ENCODE results near the gene EGFLAM. TPM values are rescaled to one million over a fixed set of nuclear protein-coding genes. Genes with fewer than 3 reads are reported as not detected.

The EGFLAM gene
- total RNA-seq, 5 donors from 2014 or later (not counting 1 experiment from before 2014, with no cell fraction given): not detected

DNA sequence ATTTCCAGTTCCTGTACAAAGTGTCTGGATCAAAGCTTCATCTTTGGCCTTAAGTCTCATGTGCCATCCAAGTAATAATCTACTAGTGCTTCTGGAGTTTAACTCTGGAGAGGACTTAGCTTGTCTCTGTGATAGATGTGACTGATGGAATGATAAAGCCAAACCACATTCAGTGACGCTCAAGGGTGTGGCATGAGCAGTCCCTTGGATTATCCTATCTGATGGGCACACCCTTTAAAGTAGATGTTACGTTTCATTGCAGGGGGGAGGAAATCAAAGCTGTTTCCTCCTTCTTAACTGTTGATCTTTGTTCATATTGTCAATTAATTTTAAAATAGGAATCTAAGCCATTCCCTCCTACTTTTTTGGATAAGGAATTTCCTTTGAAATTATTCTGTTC is 8.5 kb upstream of the EGFLAM start:
- Histone ChIP-seq H3K4me1 (ENCODE audit: control insufficient read depth in 1 of 2, extremely low read depth in 1 of 2, insufficient read depth in 2 of 2, low read length in 2 of 2) (no peaks in the 10 kb centered on the region), H3K27me3 (replicated peaks in 1 of 2; ENCODE audit: control insufficient read depth in 2 of 2, extremely low read depth in 1 of 2, insufficient read depth in 2 of 2, low read length in 1 of 2) (peaks cover 8 to 10% of the 10 kb centered on the region in 2 experiments), H3K27ac (ENCODE audit: low read length) (no peak overlapping the region), H3K4me3 (ENCODE audit: control insufficient read depth in 1 of 2, extremely low read depth in 1 of 2, low read length in 1 of 2) (no peak overlapping the region), H3K36me3 (ENCODE audit: control insufficient read depth in 2 of 2, extremely low read depth in 1 of 2, insufficient read depth in 1 of 2, low read length in 1 of 2) (no peaks in the 10 kb centered on the region), H3K9me3 (no peaks in the 10 kb centered on the region)
- no CpG with 5 or more reads among the region's 2 CpGs for WGBS (ENCODE audit: insufficient coverage)
- ChIA-PET POLR2A (no interaction called here), CTCF (no interaction called here)
- Mint-ChIP-seq H3K4me3 (no peak overlapping the region), H3K27ac (no peak overlapping the region), H3K4me1 (no peaks in the 10 kb centered on the region), H3K27me3 (peaks cover 8 to 40% of the 10 kb centered on the region in 2 donors), H3K36me3 (no peaks in the 10 kb centered on the region), H3K9me3 (peaks cover 6 to 17% (median 8%) of the 10 kb centered on the region in 3 donors)
- DNase-seq: no peak
- no peak for ATAC-seq (replicated peaks in 1 of 4)

DNA sequence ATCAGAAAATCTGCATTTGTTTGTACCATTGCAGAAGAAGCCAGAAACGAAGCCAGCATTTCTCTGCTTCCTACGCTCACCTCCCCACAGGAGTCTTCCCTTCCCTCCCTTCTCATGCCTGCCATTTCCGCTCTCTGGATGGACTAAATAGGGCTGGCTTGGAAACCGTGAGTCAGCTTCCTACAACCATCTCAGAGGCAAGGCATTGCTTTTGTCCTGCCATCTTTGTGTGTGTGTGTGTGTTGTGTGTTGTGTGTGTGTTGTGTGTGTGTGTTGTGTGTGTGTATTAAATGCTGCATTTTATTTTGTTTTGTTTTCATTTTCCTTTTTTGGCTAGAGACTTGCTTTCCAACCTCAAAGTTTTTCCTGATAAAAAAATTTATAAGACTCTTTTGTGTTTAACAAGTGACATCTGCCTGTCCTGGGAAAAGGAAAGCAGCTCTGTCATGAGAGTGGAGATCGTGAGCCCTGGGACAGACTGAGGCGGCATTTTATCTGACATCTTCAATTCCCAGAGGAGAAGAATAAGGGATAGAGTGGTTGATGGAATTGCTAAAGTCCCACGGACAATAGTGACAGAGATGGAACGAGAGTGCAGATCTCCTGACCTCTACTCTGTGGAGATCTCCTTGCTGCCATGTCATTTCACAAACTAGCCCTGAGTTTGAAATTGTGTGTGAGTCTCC is 7.5 kb upstream of the EGFLAM start:
- peaks cover 6 to 11% of the 10 kb centered on the region in 2 experiments for H3K27me3 ChIP-seq (replicated peaks in 1 of 2; ENCODE audit: control insufficient read depth in 2 of 2, extremely low read depth in 1 of 2, insufficient read depth in 2 of 2, low read length in 1 of 2)
- no peaks in the 10 kb centered on the region for H3K36me3 ChIP-seq (ENCODE audit: control insufficient read depth in 2 of 2, extremely low read depth in 1 of 2, insufficient read depth in 1 of 2, low read length in 1 of 2)
- ChIA-PET CTCF (no interaction called here), POLR2A (no interaction called here)
- no peak overlapping the region for H3K27ac ChIP-seq (ENCODE audit: low read length)
- H3K4me1 ChIP-seq (ENCODE audit: control insufficient read depth in 1 of 2, extremely low read depth in 1 of 2, insufficient read depth in 2 of 2, low read length in 2 of 2): no peaks in the 10 kb centered on the region
- Mint-ChIP-seq H3K4me1 (no peaks in the 10 kb centered on the region), H3K27me3 (peaks cover 17 to 47% of the 10 kb centered on the region in 2 donors), H3K4me3 (no peak overlapping the region), H3K36me3 (no peaks in the 10 kb centered on the region), H3K9me3 (peaks cover 6 to 17% (median 8%) of the 10 kb centered on the region in 3 donors), H3K27ac (no peak overlapping the region)
- no peak overlapping the region for H3K4me3 ChIP-seq (ENCODE audit: control insufficient read depth in 1 of 2, extremely low read depth in 1 of 2, low read length in 1 of 2)
- ATAC-seq (replicated peaks in 1 of 4) (no peak), DNase-seq (no peak)
- 73% methylated on average over 6 of the region's 8 CpGs for WGBS (ENCODE audit: insufficient coverage)
- H3K9me3 ChIP-seq: no peaks in the 10 kb centered on the region

- no peaks in the 10 kb centered on the region for H3K9me3 ChIP-seq
- H3K27ac ChIP-seq (ENCODE audit: low read length): no peak overlapping the region
- H3K27ac Mint-ChIP-seq: no peak overlapping the region
- DNase-seq (no peak), ATAC-seq (replicated peaks in 1 of 4) (no peak)
- H3K27me3 Mint-ChIP-seq: peaks cover 35 to 68% of the 10 kb centered on the region in 2 donors
- no CpG with 5 or more reads among the region's 1 CpG for WGBS (ENCODE audit: insufficient coverage)
- peaks cover under 1 to 11% of the 10 kb centered on the region in 2 experiments for H3K4me1 ChIP-seq (ENCODE audit: control insufficient read depth in 1 of 2, extremely low read depth in 1 of 2, insufficient read depth in 2 of 2, low read length in 2 of 2)
- CTCF ChIA-PET: no interaction called here
- no peaks in the 10 kb centered on the region for H3K36me3 Mint-ChIP-seq
- peaks cover 6 to 12% (median 8%) of the 10 kb centered on the region in 3 donors for H3K9me3 Mint-ChIP-seq
- peaks cover 23 to 30% of the 10 kb centered on the region in 2 experiments for H3K27me3 ChIP-seq (replicated peaks in 1 of 2; ENCODE audit: control insufficient read depth in 2 of 2, extremely low read depth in 1 of 2, insufficient read depth in 2 of 2, low read length in 1 of 2)
- H3K4me3 ChIP-seq (ENCODE audit: control insufficient read depth in 1 of 2, extremely low read depth in 1 of 2, low read length in 1 of 2): no peak overlapping the region
- H3K36me3 ChIP-seq (ENCODE audit: control insufficient read depth in 2 of 2, extremely low read depth in 1 of 2, insufficient read depth in 1 of 2, low read length in 1 of 2): no peaks in the 10 kb centered on the region
- H3K4me3 Mint-ChIP-seq: no peak overlapping the region
- POLR2A ChIA-PET: no interaction called here
- peaks cover 2 to 7% (median 4%) of the 10 kb centered on the region in 3 donors for H3K4me1 Mint-ChIP-seq
Observed at GRCh38 chr5:38253759-38254158, 4.6 kb upstream of the EGFLAM start.

- no peak overlapping the region for H3K27ac Mint-ChIP-seq
- peak overlapping the region in 1 of 2 donors; percentile 41 for H3K4me3 ChIP-seq (ENCODE audit: control insufficient read depth in 1 of 2, extremely low read depth in 1 of 2, low read length in 1 of 2)
- no peak for DNase-seq
- ATAC-seq (replicated peaks in 1 of 4): no peak
- peaks cover 63 to 77% of the 10 kb centered on the region in 2 donors for H3K27me3 Mint-ChIP-seq
- CTCF ChIA-PET: interaction anchor here in 1 of 2 donors (1.4 kb wide), 1 partner anchor 9 kb away, joined by 4 read pairs; no protein-coding TSS in a partner anchor
- H3K36me3 ChIP-seq (ENCODE audit: control insufficient read depth in 2 of 2, extremely low read depth in 1 of 2, insufficient read depth in 1 of 2, low read length in 1 of 2): no peaks in the 10 kb centered on the region
- peak overlapping the region in 2 of 3 donors; percentile 7 to 72 for H3K4me3 Mint-ChIP-seq
- no peak overlapping the region for H3K27ac ChIP-seq (ENCODE audit: low read length)
- POLR2A ChIA-PET: no interaction called here
- 4% methylated on average over 31 of the region's 42 CpGs for WGBS (ENCODE audit: insufficient coverage)
- peaks cover 7 to 10% (median 9%) of the 10 kb centered on the region in 3 donors for H3K4me1 Mint-ChIP-seq
- no peaks in the 10 kb centered on the region for H3K9me3 ChIP-seq
- H3K27me3 ChIP-seq (replicated peaks in 1 of 2; ENCODE audit: control insufficient read depth in 2 of 2, extremely low read depth in 1 of 2, insufficient read depth in 2 of 2, low read length in 1 of 2): peaks cover 34 to 39% of the 10 kb centered on the region in 2 experiments
- H3K4me1 ChIP-seq (ENCODE audit: control insufficient read depth in 1 of 2, extremely low read depth in 1 of 2, insufficient read depth in 2 of 2, low read length in 2 of 2): peaks cover 3 to 15% of the 10 kb centered on the region in 2 experiments
- no peaks in the 10 kb centered on the region for H3K36me3 Mint-ChIP-seq
- peaks cover 6 to 12% (median 8%) of the 10 kb centered on the region in 3 donors for H3K9me3 Mint-ChIP-seq
Observed at GRCh38 chr5:38257308-38258041, 884 bp upstream of the EGFLAM start.

GRCh38 chr5:38258042-38258318 is 379 bp upstream of the EGFLAM start:
- no peaks in the 10 kb centered on the region for H3K36me3 Mint-ChIP-seq
- POLR2A ChIA-PET: no interaction called here
- no peak overlapping the region for H3K27ac Mint-ChIP-seq
- H3K9me3 Mint-ChIP-seq: peaks cover 6 to 10% (median 7%) of the 10 kb centered on the region in 3 donors
- CTCF ChIA-PET: no interaction called here
- DNase-seq: no peak
- H3K4me1 Mint-ChIP-seq: peaks cover 7 to 10% (median 9%) of the 10 kb centered on the region in 3 donors
- H3K9me3 ChIP-seq: no peaks in the 10 kb centered on the region
- H3K4me3 Mint-ChIP-seq: peak overlapping the region; percentile 7 to 72 (median 11)
- WGBS (ENCODE audit: insufficient coverage): 6% methylated on average over 6 of the region's 13 CpGs
- H3K27me3 ChIP-seq (replicated peaks in 1 of 2; ENCODE audit: control insufficient read depth in 2 of 2, extremely low read depth in 1 of 2, insufficient read depth in 2 of 2, low read length in 1 of 2): peaks cover 34 to 37% of the 10 kb centered on the region in 2 experiments
- no peak for ATAC-seq (replicated peaks in 1 of 4)
- H3K4me3 ChIP-seq (ENCODE audit: control insufficient read depth in 1 of 2, extremely low read depth in 1 of 2, low read length in 1 of 2): peak overlapping the region in 1 of 2 donors; percentile 67
- H3K36me3 ChIP-seq (ENCODE audit: control insufficient read depth in 2 of 2, extremely low read depth in 1 of 2, insufficient read depth in 1 of 2, low read length in 1 of 2): no peaks in the 10 kb centered on the region
- peaks cover 63 to 74% of the 10 kb centered on the region in 2 donors for H3K27me3 Mint-ChIP-seq
- no peak overlapping the region for H3K27ac ChIP-seq (ENCODE audit: low read length)
- H3K4me1 ChIP-seq (ENCODE audit: control insufficient read depth in 1 of 2, extremely low read depth in 1 of 2, insufficient read depth in 2 of 2, low read length in 2 of 2): peaks cover 3 to 15% of the 10 kb centered on the region in 2 experiments

DNA sequence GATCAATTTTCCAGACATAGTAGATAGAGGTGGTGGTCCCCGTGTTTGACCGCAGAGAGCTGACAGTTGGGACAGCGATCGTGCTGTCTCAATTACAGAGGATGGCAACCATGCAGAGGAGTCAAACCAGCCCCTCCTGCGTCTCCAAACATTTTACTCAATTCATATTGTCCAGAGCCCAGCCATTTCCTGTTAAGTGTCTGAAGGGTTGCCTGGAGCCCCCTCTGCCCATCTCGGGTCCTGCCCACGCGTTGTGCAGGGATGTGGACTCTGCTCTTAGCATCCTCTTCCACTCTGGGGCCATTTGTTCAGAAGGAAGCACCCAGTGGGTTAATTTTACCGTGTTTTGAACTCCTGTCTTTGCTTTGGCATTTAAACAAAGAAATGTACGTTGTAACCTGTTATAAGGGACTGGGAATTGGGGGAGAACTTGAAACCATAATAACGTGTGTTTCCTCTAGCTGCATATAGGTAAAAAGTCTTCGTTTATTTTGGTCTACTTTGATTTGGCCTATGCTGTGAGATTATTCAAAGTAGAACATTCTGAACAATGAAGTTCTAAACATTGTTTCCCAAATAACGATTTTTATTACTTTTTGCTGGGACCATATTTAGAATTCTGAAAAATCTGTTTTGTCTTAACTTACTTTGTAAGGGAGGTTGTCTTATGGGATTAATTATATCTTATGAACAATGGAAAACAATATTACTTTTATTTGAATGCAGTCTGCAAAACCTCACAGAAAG is 876 bp downstream of the EGFLAM start:
- no peak for ATAC-seq (replicated peaks in 1 of 4)
- Histone ChIP-seq H3K9me3 (no peaks in the 10 kb centered on the region), H3K27me3 (replicated peaks in 1 of 2; ENCODE audit: control insufficient read depth in 2 of 2, extremely low read depth in 1 of 2, insufficient read depth in 2 of 2, low read length in 1 of 2) (peaks cover 34 to 37% of the 10 kb centered on the region in 2 experiments), H3K27ac (ENCODE audit: low read length) (no peak overlapping the region), H3K4me1 (ENCODE audit: control insufficient read depth in 1 of 2, extremely low read depth in 1 of 2, insufficient read depth in 2 of 2, low read length in 2 of 2) (peaks cover 3 to 15% of the 10 kb centered on the region in 2 experiments), H3K36me3 (ENCODE audit: control insufficient read depth in 2 of 2, extremely low read depth in 1 of 2, insufficient read depth in 1 of 2, low read length in 1 of 2) (no peaks in the 10 kb centered on the region), H3K4me3 (ENCODE audit: control insufficient read depth in 1 of 2, extremely low read depth in 1 of 2, low read length in 1 of 2) (peak overlapping the region in 1 of 2 donors; percentile 67)
- Mint-ChIP-seq H3K9me3 (no peaks in the 10 kb centered on the region), H3K27ac (no peak overlapping the region), H3K27me3 (peaks cover 70% of the 10 kb centered on the region in 2 donors), H3K36me3 (no peaks in the 10 kb centered on the region), H3K4me3 (peak overlapping the region in 2 of 3 donors; percentile 45 to 72), H3K4me1 (peaks cover 7 to 10% (median 9%) of the 10 kb centered on the region in 3 donors)
- ChIA-PET CTCF (no interaction called here), POLR2A (no interaction called here)
- DNase-seq: no peak
- WGBS (ENCODE audit: insufficient coverage): 3% methylated on average over 5 of the region's 13 CpGs
